Neuronal stem cell (in vitro differentiated cells): ENCODE measurements around the gene OMA1.

Source experiments
- DNase-seq: peaks from one replicate; pipeline ENCODE4 v3.0.0-alpha.2; 2013; ENCODE audit warnings: low spot score
- H2AFZ ChIP-seq: one replicate; pipeline ENCODE4 v1.6.1; 2013; ENCODE audit warnings: mild to moderate bottlenecking, low read length, inconsistent platforms
- H2AK5ac ChIP-seq: 2 replicates; pipeline ENCODE4 v1.6.1; 2013; ENCODE audit warnings: low read depth, mild to moderate bottlenecking, inconsistent platforms, low read length, moderate library complexity, mixed read lengths
- H2BK120ac ChIP-seq: 2 replicates; pipeline ENCODE4 v1.6.1; 2013; ENCODE audit warnings: low read depth, mild to moderate bottlenecking, inconsistent platforms, low read length, moderate library complexity, mixed read lengths
- H2BK12ac ChIP-seq: one replicate; pipeline ENCODE4 v1.6.1; 2013; ENCODE audit warnings: low read length, inconsistent platforms
- H2BK15ac ChIP-seq: 2 replicates; pipeline ENCODE4 v1.6.1; 2013; ENCODE audit warnings: mild to moderate bottlenecking, low read length, inconsistent platforms, mixed read lengths
- H2BK5ac ChIP-seq: one replicate; pipeline ENCODE4 v1.6.1; 2013; ENCODE audit warnings: inconsistent platforms, mild to moderate bottlenecking, low read length, moderate library complexity
- H3K14ac ChIP-seq: one replicate; pipeline ENCODE4 v1.6.1; 2013; ENCODE audit warnings: low read length, inconsistent platforms
- H3K18ac ChIP-seq: 2 replicates; pipeline ENCODE4 v1.6.1; 2013; ENCODE audit warnings: low read length, inconsistent platforms
- H3K23ac ChIP-seq: 2 replicates; pipeline ENCODE4 v1.6.1; 2013; ENCODE audit warnings: low read depth, mild to moderate bottlenecking, mixed read lengths, low read length, inconsistent platforms; ENCODE audit not compliant: poor library complexity
- H3K27ac ChIP-seq: replicated peaks from 3 replicates; pipeline ENCODE4 v1.5.1; 2013; ENCODE audit warnings: low read length, inconsistent platforms
- H3K27me3 ChIP-seq, 3 experiments: 2 replicates each; pipeline ENCODE4 v1.6.1; 2013; ENCODE audit warnings: low read length in 3 of 3, mild to moderate bottlenecking in 2 of 3, inconsistent platforms in 1 of 3, low read depth in 1 of 3, mixed read lengths in 1 of 3, moderate library complexity in 1 of 3; ENCODE audit not compliant: control insufficient read depth in 3 of 3, insufficient read depth in 3 of 3
- H3K36me3 ChIP-seq, 2 donors: replicated peaks in 1 of 2; 2 replicates each; pipeline ENCODE4 v1.6.1; 2013; ENCODE audit warnings: low read length in 2 of 2; ENCODE audit not compliant: control insufficient read depth in 2 of 2, insufficient read depth in 2 of 2
- H3K4ac ChIP-seq: 2 replicates; pipeline ENCODE4 v1.6.1; 2013; ENCODE audit warnings: inconsistent platforms, mild to moderate bottlenecking, low read length, moderate library complexity
- H3K4me1 ChIP-seq, 2 donors: 1 replicate in 1 of 2; 2 replicates in 1 of 2; pipeline ENCODE4 v1.6.1; 2013; ENCODE audit warnings: low read length in 2 of 2, low read depth in 1 of 2; ENCODE audit not compliant: control insufficient read depth in 2 of 2, insufficient read depth in 1 of 2
- H3K4me2 ChIP-seq: one replicate; pipeline ENCODE4 v1.6.1; 2013; ENCODE audit warnings: mild to moderate bottlenecking, low read length, inconsistent platforms; ENCODE audit not compliant: insufficient read depth, poor library complexity, severe bottlenecking
- H3K4me3 ChIP-seq, 2 donors: 2 replicates each; pipeline ENCODE4 v1.5.1; 2013; ENCODE audit warnings: low read length in 2 of 2, mild to moderate bottlenecking in 2 of 2, inconsistent platforms in 1 of 2, moderate library complexity in 1 of 2
- H3K79me1 ChIP-seq: one replicate; pipeline ENCODE4 v1.6.1; 2013; ENCODE audit warnings: low read depth, mild to moderate bottlenecking, inconsistent platforms, low read length, moderate library complexity
- H3K9ac ChIP-seq: one replicate; pipeline ENCODE4 v1.6.1; 2013; ENCODE audit warnings: mild to moderate bottlenecking, low read depth, low read length, inconsistent platforms; ENCODE audit not compliant: poor library complexity
- H3K9me3 ChIP-seq, 2 donors: replicated peaks in 1 of 2; 2 replicates each; pipeline versions ENCODE3 to v1.6.1; 2013; ENCODE audit warnings: low read length in 2 of 2, mild to moderate bottlenecking in 2 of 2, inconsistent platforms in 1 of 2, low read depth in 1 of 2, mixed read lengths in 1 of 2, moderate library complexity in 1 of 2; ENCODE audit not compliant: control insufficient read depth in 2 of 2, insufficient read depth in 1 of 2
- H4K8ac ChIP-seq: one replicate; pipeline ENCODE4 v1.6.1; 2013; ENCODE audit warnings: low read depth, mild to moderate bottlenecking, inconsistent platforms, low read length, moderate library complexity
- H4K91ac ChIP-seq: one replicate; pipeline ENCODE4 v1.6.1; 2013; ENCODE audit warnings: low read length, low read depth, mild to moderate bottlenecking, inconsistent platforms; ENCODE audit not compliant: poor library complexity
- WGBS, 2 donors: extraction: QIAGEN DNeasy Blood & Tissue Kit; methylation state at CpG; one replicate each; pipeline ENCODE4 v1.1.7; 2013; ENCODE audit warnings: missing lambda C conversion rate in 2 of 2, mixed read lengths in 1 of 2; ENCODE audit not compliant: insufficient read length in 2 of 2, insufficient replicate concordance in 1 of 2; ENCODE audit errors: extremely low coverage in 2 of 2; 5-methylcytosine and 5-hydroxymethylcytosine counted together

Gene OMA1

GRCh38 chr1:58545591-58546519, 671 bp downstream of the OMA1 start:
- peaks cover 0 to 4% (median 0%) of the 10 kb centered on the region in 3 experiments for H3K27me3 ChIP-seq
- no peak overlapping the region for H2BK12ac ChIP-seq
- H4K8ac ChIP-seq: no peak overlapping the region
- H2AFZ ChIP-seq: peak overlapping the region; percentile 92
- no peak overlapping the region for H2BK120ac ChIP-seq
- H2BK15ac ChIP-seq: peak overlapping the region; percentile 68
- DNase-seq: peak; percentile 41
- no peaks in the 10 kb centered on the region for H3K79me1 ChIP-seq
- no peaks in the 10 kb centered on the region for H3K36me3 ChIP-seq
- H2AK5ac ChIP-seq: no peak overlapping the region
- H3K23ac ChIP-seq: peak overlapping the region; percentile 96
- H3K4me2 ChIP-seq: peak overlapping the region; percentile 55
- peak overlapping the region; percentile 79 for H3K14ac ChIP-seq
- H3K27ac ChIP-seq: peak overlapping the region; percentile 84
- peak overlapping the region; percentile 59 to 79 for H3K4me3 ChIP-seq
- H4K91ac ChIP-seq: no peak overlapping the region
- H3K18ac ChIP-seq: peak overlapping the region; percentile 85
- H3K9me3 ChIP-seq: no peaks in the 10 kb centered on the region
- H3K9ac ChIP-seq: peak overlapping the region; percentile 82
- peak overlapping the region; percentile 47 for H2BK5ac ChIP-seq
- peaks cover 1 to 7% of the 10 kb centered on the region in 2 donors for H3K4me1 ChIP-seq
- H3K4ac ChIP-seq: no peak overlapping the region
- no CpG with 5 or more reads among the region's 43 CpGs for WGBS, 2 donors

DNA sequence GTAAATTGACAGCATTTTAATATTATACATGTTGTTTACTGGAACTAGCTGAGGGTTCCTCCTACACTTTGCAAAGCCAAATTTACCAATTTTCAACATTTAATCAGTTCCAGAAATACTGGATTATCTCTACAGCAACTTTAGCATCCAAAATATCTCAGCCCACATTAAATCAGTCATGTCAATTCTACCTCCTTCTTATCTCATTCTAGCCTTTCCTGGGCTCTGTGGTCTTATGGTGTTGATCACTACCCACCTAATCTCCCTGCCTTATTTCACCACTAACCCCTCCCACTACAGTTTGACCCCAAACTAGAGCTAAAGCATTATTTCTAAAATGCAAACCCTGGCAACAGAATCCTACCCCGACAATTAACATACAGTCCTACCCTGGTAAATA, 3.3 kb downstream of the OMA1 start:
- Histone ChIP-seq H4K8ac (no peak overlapping the region), H3K23ac (no peak overlapping the region), H3K4me2 (no peak overlapping the region), H3K4ac (no peak overlapping the region), H2AK5ac (no peak overlapping the region), H2BK120ac (no peak overlapping the region), H3K79me1 (no peaks in the 10 kb centered on the region), H3K36me3 (no peaks in the 10 kb centered on the region), H2BK15ac (no peak overlapping the region), H2BK12ac (no peak overlapping the region), H3K9ac (no peak overlapping the region), H3K18ac (no peak overlapping the region), H3K14ac (no peak overlapping the region), H3K4me3 (no peak overlapping the region), H3K27me3 (no peaks in the 10 kb centered on the region), H4K91ac (no peak overlapping the region), H3K9me3 (no peaks in the 10 kb centered on the region), H3K4me1 (peaks cover 1 to 7% of the 10 kb centered on the region in 2 donors), H2AFZ (no peak overlapping the region), H2BK5ac (no peak overlapping the region), H3K27ac (no peak overlapping the region)
- WGBS, 2 donors: no CpG with 5 or more reads among the region's 1 CpG
- no peak for DNase-seq

- DNase-seq: no peak
- WGBS, 2 donors: no CpG with 5 or more reads among the region's 2 CpGs
- no peak overlapping the region for H3K9ac ChIP-seq
Observed at GRCh38 chr1:58539553-58539952, 7.0 kb downstream of the OMA1 start.

DNA sequence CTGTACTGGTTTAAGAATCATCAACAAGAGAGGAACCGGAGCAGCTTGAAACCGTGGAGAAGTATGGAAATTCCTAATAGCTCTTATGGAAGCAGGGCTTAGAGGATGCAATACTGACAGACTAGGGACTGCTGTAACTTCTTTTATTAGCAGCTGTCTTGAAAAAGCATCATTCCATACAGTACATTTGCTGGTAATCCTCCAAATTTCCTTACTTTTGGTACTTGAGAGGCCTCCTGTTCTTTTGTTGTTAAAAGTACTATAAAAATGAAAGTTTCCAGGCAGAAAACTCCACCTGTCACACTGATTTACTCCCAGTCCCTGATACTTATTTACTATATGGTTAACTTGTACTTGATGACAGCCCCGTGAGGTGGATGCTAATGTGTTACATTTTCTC, 7.7 kb downstream of the OMA1 start:
- Histone ChIP-seq H3K79me1 (no peaks in the 10 kb centered on the region), H2BK120ac (no peak overlapping the region), H2AK5ac (no peak overlapping the region), H3K4me1 (no peaks in the 10 kb centered on the region), H2BK5ac (no peak overlapping the region), H3K14ac (no peak overlapping the region), H3K27me3 (no peaks in the 10 kb centered on the region), H2BK15ac (no peak overlapping the region), H2AFZ (no peak overlapping the region), H3K4me2 (no peak overlapping the region), H3K23ac (no peak overlapping the region), H3K27ac (no peak overlapping the region), H3K9ac (no peak overlapping the region), H3K4me3 (no peak overlapping the region), H3K18ac (no peak overlapping the region), H4K8ac (no peak overlapping the region), H3K36me3 (no peaks in the 10 kb centered on the region), H3K9me3 (no peaks in the 10 kb centered on the region), H4K91ac (no peak overlapping the region), H2BK12ac (no peak overlapping the region), H3K4ac (no peak overlapping the region)
- DNase-seq: no peak
- no CpG with 5 or more reads among the region's 3 CpGs for WGBS, 2 donors

More at GRCh38 chr1:58539553-58539952, 7.0 kb downstream of the OMA1 start:
- no peak overlapping the region for H4K8ac ChIP-seq
- H3K4ac ChIP-seq: no peak overlapping the region
- no peak overlapping the region for H2AFZ ChIP-seq
- H2BK12ac ChIP-seq: no peak overlapping the region
- H3K4me2 ChIP-seq: no peak overlapping the region
- no peak overlapping the region for H4K91ac ChIP-seq
- no peak overlapping the region for H3K18ac ChIP-seq
- H3K4me1 ChIP-seq: no peaks in the 10 kb centered on the region
- no peak overlapping the region for H3K14ac ChIP-seq
- no peak overlapping the region for H3K23ac ChIP-seq
- no peak overlapping the region for H3K4me3 ChIP-seq
- no peaks in the 10 kb centered on the region for H3K27me3 ChIP-seq
- H2AK5ac ChIP-seq: no peak overlapping the region
- no peak overlapping the region for H3K27ac ChIP-seq
- no peak overlapping the region for H2BK120ac ChIP-seq
- H3K79me1 ChIP-seq: no peaks in the 10 kb centered on the region
- no peak overlapping the region for H2BK5ac ChIP-seq
- no peaks in the 10 kb centered on the region for H3K36me3 ChIP-seq
- H2BK15ac ChIP-seq: no peak overlapping the region
- H3K9me3 ChIP-seq: no peaks in the 10 kb centered on the region
